C4-2B (cell line): ENCODE data around the gene GJB3.
"Not testable (repeated sequence)": the region's sequence is repeated elsewhere in the genome, so short reads cannot be mapped to it uniquely, and the experiment has no call there.

Source experiments
- H3K27ac ChIP-seq: fragments of 450-650 bp; 2 replicates; pipeline ENCODE4 v1.5.1; 2017
- ZFX ChIP-seq: fragments of 450-650 bp; IDR thresholded peaks from 2 replicates; pipeline ENCODE4 v1.6.1; 2017
- TF ChIP-seq, protein P1 (sequence below): fragments of 450-650 bp; conservative IDR thresholded peaks from 2 replicates; pipeline ENCODE4 v1.5.1; 2017; ENCODE audit warnings: mild to moderate bottlenecking

Gene GJB3

DNA sequence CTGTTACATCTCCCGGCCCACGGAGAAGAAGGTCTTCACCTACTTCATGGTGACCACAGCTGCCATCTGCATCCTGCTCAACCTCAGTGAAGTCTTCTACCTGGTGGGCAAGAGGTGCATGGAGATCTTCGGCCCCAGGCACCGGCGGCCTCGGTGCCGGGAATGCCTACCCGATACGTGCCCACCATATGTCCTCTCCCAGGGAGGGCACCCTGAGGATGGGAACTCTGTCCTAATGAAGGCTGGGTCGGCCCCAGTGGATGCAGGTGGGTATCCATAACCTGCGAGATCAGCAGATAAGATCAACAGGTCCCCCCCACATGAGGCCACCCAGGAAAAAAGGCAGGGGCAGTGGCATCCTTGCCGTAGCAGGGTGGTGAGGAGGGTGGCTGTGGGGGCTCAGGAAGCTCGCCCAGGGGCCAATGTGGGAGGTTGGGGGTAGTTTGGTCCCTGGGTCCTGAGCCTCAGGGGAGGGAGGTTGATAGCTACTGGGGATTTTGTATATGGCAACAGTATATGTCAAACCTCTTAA, 19.2 kb upstream of the GJB3 start:
- TF ChIP-seq, protein P1, sequence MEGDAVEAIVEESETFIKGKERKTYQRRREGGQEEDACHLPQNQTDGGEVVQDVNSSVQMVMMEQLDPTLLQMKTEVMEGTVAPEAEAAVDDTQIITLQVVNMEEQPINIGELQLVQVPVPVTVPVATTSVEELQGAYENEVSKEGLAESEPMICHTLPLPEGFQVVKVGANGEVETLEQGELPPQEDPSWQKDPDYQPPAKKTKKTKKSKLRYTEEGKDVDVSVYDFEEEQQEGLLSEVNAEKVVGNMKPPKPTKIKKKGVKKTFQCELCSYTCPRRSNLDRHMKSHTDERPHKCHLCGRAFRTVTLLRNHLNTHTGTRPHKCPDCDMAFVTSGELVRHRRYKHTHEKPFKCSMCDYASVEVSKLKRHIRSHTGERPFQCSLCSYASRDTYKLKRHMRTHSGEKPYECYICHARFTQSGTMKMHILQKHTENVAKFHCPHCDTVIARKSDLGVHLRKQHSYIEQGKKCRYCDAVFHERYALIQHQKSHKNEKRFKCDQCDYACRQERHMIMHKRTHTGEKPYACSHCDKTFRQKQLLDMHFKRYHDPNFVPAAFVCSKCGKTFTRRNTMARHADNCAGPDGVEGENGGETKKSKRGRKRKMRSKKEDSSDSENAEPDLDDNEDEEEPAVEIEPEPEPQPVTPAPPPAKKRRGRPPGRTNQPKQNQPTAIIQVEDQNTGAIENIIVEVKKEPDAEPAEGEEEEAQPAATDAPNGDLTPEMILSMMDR = no peak
- no peak for TF ChIP-seq ZFX
- H3K27ac ChIP-seq = no peak overlapping the region

DNA sequence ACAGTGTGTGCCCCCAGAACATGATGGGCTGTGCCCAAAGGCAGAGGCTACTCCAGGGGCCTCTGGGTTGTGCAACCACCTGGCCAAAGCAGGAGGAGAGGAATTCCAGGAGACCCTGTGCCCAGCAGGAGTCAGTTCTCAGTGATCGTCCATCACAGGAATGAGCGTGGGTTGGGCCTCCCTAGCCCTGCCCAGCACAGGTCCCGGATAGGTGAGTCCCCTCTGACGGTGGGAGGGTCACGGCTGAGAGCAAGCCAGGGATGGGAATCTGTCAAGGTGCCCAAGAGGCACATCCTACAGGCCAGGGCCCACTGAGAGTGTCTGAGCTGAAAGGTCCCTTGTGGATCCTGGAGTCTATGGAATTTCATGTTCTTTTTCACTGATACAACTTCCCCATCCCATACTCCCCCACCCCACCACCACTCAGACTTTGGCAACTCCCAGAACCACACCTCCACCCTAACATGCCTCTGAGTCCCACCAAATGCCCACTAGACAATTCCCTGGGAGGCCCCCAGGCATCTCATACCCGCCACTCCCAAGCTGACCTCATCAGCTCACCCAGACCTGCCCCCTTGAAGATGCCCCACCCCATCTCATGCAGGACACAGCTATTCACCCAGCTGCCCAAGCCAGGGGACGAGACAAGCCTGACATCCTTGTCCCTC, 18.4 kb upstream of the GJB3 start:
- no peak overlapping the region for H3K27ac ChIP-seq

DNA sequence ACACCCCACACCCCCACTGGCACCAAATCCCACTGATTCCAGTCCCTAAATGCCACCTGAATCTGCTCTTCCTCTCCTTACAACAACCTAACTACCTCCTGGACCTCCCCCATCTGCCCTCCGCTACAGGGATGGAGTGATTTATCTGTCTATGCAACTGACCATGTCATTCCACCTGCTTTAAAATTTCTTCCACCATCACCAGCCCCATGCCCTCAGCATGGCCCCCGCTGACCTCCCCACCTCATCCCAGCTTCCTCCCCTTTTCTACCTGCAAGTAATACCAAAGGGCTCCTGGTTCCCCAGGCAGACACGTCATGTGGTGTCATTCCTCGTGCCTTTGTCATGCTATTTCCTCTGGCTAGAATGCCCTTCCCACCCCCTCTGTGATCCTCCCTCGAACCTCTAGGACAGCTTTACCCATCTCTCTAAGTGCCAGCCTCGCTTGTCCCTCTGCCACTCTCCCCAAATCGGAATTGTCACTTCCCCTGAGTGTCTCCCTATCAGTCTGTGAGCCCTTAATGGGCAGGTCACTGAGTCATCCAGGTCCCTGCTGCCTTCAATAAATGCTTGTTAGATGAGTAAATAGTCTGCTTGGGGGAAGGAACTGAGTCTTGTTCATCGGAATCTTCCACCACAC, 17.8 kb upstream of the GJB3 start:
- no peak overlapping the region for H3K27ac ChIP-seq
- TF ChIP-seq, protein P1 = no peak
- TF ChIP-seq ZFX = no peak

More for the DNA sequence above, 18.4 kb upstream of the GJB3 start:
- TF ChIP-seq, protein P1 = no peak
- no peak for TF ChIP-seq ZFX

DNA sequence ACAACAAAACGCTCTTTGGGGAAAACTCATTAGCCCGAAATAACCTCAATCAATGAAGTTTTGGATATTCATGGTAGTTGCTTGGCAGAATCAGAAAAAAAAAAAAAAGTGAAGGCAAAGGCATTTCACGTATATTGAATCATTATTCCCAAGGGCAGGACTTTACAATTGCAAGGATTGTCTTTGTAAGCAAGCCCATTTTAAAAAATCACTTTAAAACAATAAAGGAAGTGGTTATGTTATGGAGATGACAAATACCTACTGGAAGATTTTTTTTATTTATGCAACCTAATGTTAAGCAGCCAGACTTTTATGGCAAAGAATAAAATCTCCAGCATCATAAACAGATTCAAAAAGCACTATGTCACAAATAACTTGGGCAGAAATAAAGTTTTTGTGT, 12.2 kb upstream of the GJB3 start:
- TF ChIP-seq, protein P1 = no peak
- TF ChIP-seq ZFX = no peak
- no peak overlapping the region for H3K27ac ChIP-seq

DNA sequence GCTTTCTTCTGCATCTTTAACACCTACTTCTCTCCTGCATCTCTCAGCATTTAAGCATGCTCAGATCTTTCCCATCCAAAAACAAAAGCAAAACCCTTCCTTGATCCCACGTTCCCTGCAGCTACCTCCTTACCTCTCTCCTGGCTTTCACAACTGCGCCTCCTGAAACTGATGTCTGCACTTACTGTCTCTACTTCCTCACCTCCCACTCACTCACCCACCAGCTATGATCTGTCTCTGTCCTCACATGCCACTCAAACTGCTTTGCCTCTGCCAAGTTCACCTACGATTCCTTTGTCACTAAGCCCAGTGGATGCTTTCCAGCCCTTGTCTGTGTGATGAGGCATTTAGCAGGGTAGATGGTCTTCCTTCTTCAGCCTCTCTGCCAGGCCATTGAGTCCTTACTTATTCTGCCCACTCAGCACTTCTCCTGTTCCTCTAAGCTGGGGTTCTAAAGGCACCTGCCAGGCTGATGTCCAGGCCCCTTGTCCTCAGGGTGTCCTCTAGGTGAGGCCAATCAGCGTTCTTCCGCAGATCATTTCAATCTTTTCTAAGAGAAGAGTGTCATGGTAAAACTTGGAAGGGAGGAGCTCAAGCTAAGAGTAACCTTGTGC, 10.0 kb upstream of the GJB3 start:
- TF ChIP-seq ZFX = no peak
- TF ChIP-seq, protein P1 = no peak
- no peak overlapping the region for H3K27ac ChIP-seq

DNA sequence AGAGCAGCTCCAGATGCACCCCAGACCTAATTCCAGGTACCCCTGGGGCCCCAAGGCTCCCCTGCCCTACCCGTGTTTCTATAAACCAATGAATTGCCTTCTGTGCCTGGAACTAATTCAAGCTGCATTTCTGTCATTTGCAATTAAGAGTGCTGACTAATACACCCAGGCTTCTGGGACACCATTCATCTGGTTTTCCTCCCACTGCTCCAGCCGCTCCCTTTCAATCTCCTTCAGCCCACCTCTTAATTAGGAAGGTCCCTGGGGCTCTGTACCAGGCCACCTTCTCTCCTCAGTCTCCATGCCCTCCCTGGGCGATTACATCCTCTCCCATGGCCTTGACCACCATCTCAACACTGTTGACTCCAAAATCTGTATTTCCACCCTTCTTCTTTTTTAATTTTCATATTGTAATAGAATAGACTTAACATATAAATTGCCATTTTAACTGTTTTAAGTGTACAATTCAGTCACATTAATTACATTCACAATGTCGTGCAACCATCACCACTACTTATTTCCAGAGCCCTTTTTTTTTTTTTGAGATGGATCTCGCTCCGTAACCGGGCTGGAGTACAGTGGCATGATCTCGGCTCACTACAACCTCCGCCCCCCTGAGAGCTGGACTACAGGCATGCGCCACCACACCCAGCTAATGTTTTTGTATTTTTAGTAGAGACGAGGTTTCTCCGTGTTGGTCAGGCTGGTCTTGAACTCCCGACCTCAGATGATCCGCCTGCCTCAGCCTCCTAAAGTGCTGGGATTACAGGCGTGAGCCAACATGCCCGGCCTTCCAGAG, 9.2 kb upstream of the GJB3 start:
- no peak for TF ChIP-seq ZFX
- TF ChIP-seq, protein P1 = no peak
- no peak overlapping the region for H3K27ac ChIP-seq

DNA sequence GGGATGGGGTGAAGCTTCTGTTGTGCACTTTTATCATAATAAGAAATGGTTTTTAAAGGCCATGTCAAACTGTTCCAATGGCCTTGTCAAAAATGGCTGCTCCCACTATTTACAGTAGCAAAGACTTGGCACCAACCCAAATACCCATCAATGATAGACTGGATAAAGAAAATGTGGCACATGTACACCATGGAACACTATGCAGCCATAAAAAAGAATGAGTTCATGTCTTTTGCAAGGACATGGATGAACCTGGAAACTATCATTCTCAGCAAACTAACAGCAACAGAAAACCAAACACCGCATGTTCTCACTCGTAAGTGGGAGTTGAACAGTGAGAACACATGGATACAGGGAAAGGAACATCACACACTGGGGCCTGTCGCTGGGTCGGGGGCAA, 7.9 kb upstream of the GJB3 start:
- H3K27ac ChIP-seq = not testable (repeated sequence)
